ENCODE results near the gene RAB14.
"Not testable (repeated sequence)": the region's sequence is repeated elsewhere in the genome, so short reads cannot be mapped to it uniquely, and the experiment has no call there.

RAB14 gene

GRCh38 chr9:121153642-121154041 lies 48.0 kb downstream of the RAB14 start:
- FAIRE-seq, result no peak

- FAIRE-seq, result no peak
Measured at GRCh38 chr9:121150188-121150587, 51.5 kb downstream of the RAB14 start.

GRCh38 chr9:121144482-121144881 lies 57.2 kb downstream of the RAB14 start:
- FAIRE-seq, result no peak

GRCh38 chr9:121143771-121144170 lies 57.9 kb downstream of the RAB14 start:
- FAIRE-seq, result no peak

- no peak for FAIRE-seq
Measured at GRCh38 chr9:121141706-121142105, 60.0 kb downstream of the RAB14 start.

GRCh38 chr9:121141306-121141705 lies 60.4 kb downstream of the RAB14 start:
- no peak for FAIRE-seq

- no peak for FAIRE-seq
Measured at GRCh38 chr9:121140162-121140561, 61.5 kb downstream of the RAB14 start.

GRCh38 chr9:121138973-121139372 lies 62.7 kb downstream of the RAB14 start:
- FAIRE-seq, result no peak

GRCh38 chr9:121138561-121138960 lies 63.1 kb downstream of the RAB14 start:
- FAIRE-seq, result no peak

- FAIRE-seq, result no peak
Measured at GRCh38 chr9:121135642-121136041, 66.0 kb downstream of the RAB14 start.

- FAIRE-seq, result no peak
Measured at GRCh38 chr9:121133104-121133816, 68.4 kb downstream of the RAB14 start.

- FAIRE-seq, result not testable (repeated sequence)
Measured at GRCh38 chr9:121129384-121129783, 72.3 kb downstream of the RAB14 start.

All from colon (tissue), 2 donors.